WTC11 (cell line): ENCODE results near the gene UBXN11. TPM values are rescaled to one million over a fixed set of nuclear protein-coding genes. Genes with fewer than 3 reads are reported as not detected.

Source experiments
- ATAC-seq: fragments of 200-7000 bp; cut with Tn5 transposase; 2 replicates; pipeline ENCODE4 v1.10.0; 2021; ENCODE audit warnings: mild to moderate bottlenecking, moderate library complexity
- CTCF ChIA-PET: fragments of 300-600 bp; sonication (Branson Sonifier 250); formaldehyde crosslinking; loops from one replicate; lab custom pipeline; 2021; ENCODE audit warnings: antibody characterized with exemption; lab: Charles Lee
- POLR2A ChIA-PET: fragments of 350-600 bp; sonication (Branson Sonifier 250); formaldehyde crosslinking; loops from one replicate; lab custom pipeline; 2021; ENCODE audit warnings: antibody characterized with exemption; lab: Charles Lee
- DNase-seq: peaks from one replicate; pipeline ENCODE4 v3.0.0; 2021; ENCODE audit warnings: low spot score
- H3K27ac Mint-ChIP-seq: 2 replicates; pipeline ENCODE4 v1.8.0; 2021; ENCODE audit warnings: mixed read lengths
- H3K27me3 Mint-ChIP-seq: 2 replicates; pipeline ENCODE4 v1.8.0; 2021; ENCODE audit warnings: low read depth, mild to moderate bottlenecking, moderate library complexity, mixed read lengths
- H3K36me3 Mint-ChIP-seq: 2 replicates; pipeline ENCODE4 v1.8.0; 2021; ENCODE audit warnings: mixed read lengths
- H3K4me1 Mint-ChIP-seq: 2 replicates; pipeline ENCODE4 v1.8.0; 2022; ENCODE audit warnings: mixed read lengths
- H3K4me3 Mint-ChIP-seq: 2 replicates; pipeline ENCODE4 v1.8.0; 2021; ENCODE audit warnings: mild to moderate bottlenecking, moderate library complexity, mixed read lengths
- H3K9me3 Mint-ChIP-seq: 2 replicates; pipeline ENCODE4 v1.8.0; 2021; ENCODE audit warnings: mixed read lengths
- ATF1 ChIP-seq: sonication (generic); formaldehyde crosslinking; IDR thresholded peaks from 2 replicates; pipeline ENCODE4 v1.8.1; 2023; ENCODE audit warnings: mild to moderate bottlenecking, moderate library complexity, missing genetic modification reagents
- CBFB ChIP-seq: sonication (generic); formaldehyde crosslinking; IDR thresholded peaks from 2 replicates; pipeline ENCODE4 v1.8.1; 2022; ENCODE audit warnings: mild to moderate bottlenecking, low read depth, missing genetic modification reagents
- CREB1 ChIP-seq: sonication (generic); formaldehyde crosslinking; IDR thresholded peaks from 2 replicates; pipeline ENCODE4 v1.8.0; 2023; ENCODE audit warnings: mild to moderate bottlenecking, missing genetic modification reagents
- FOXP1 ChIP-seq: sonication (generic); formaldehyde crosslinking; IDR thresholded peaks from 2 replicates; pipeline ENCODE4 v1.8.0; 2022; ENCODE audit warnings: missing genetic modification reagents, mild to moderate bottlenecking, moderate library complexity, borderline replicate concordance
- RORB ChIP-seq: fragments of 250-450 bp; sonication (Bioruptor Pico); IDR thresholded peaks from 2 replicates; pipeline ENCODE4 v1.9.0; 2021; ENCODE audit warnings: mild to moderate bottlenecking
- ZNF121 ChIP-seq: sonication (generic); formaldehyde crosslinking; IDR thresholded peaks from 2 replicates; pipeline ENCODE4 v1.8.0; 2023; ENCODE audit warnings: missing genetic modification reagents
- total RNA-seq: library from RNA; stranded (reverse); gene quantifications from 3 replicates; pipeline ENCODE4 v1.2.3, GENCODE V29; 2021
- TF ChIP-seq, protein P1 (sequence below): sonication (generic); formaldehyde crosslinking; IDR thresholded peaks from 2 replicates; pipeline ENCODE4 v1.8.0; 2023; ENCODE audit warnings: mild to moderate bottlenecking, missing genetic modification reagents
- TF ChIP-seq, protein P2 (sequence below): sonication (generic); formaldehyde crosslinking; conservative IDR thresholded peaks from 2 replicates; pipeline ENCODE4 v1.8.1; 2023; ENCODE audit warnings: mild to moderate bottlenecking, low read depth, missing genetic modification reagents, moderate library complexity
- TF ChIP-seq, protein P3 (sequence below): fragments of 250-450 bp; sonication (Bioruptor Pico); IDR thresholded peaks from 2 replicates; pipeline ENCODE4 v2.1.2; 2022; ENCODE audit warnings: mild to moderate bottlenecking, moderate library complexity
- TF ChIP-seq, protein P4 (sequence below): sonication (generic); formaldehyde crosslinking; IDR thresholded peaks from 2 replicates; pipeline ENCODE4 v1.8.0; 2022; ENCODE audit warnings: mild to moderate bottlenecking, missing genetic modification reagents
- TF ChIP-seq, protein P5 (sequence below): sonication (generic); formaldehyde crosslinking; IDR thresholded peaks from 2 replicates; pipeline ENCODE4 v1.8.1; 2023; ENCODE audit warnings: mild to moderate bottlenecking, missing genetic modification reagents, moderate library complexity
- TF ChIP-seq, protein P6 (sequence below): fragments of 200-600 bp; IDR thresholded peaks from 2 replicates; pipeline ENCODE4 v1.8.0; 2022; ENCODE audit warnings: antibody characterized with exemption
- TF ChIP-seq, protein P7 (sequence below): sonication (generic); formaldehyde crosslinking; IDR thresholded peaks from 2 replicates; pipeline ENCODE4 v1.8.1; 2022; ENCODE audit warnings: low read depth, mild to moderate bottlenecking, moderate library complexity, missing genetic modification reagents, borderline replicate concordance
- TF ChIP-seq, protein P8 (sequence below): sonication (generic); formaldehyde crosslinking; conservative IDR thresholded peaks from 2 replicates; pipeline ENCODE4 v1.8.1; 2022; ENCODE audit warnings: mild to moderate bottlenecking, missing genetic modification reagents

Gene UBXN11
- total RNA-seq, 1 experiment from 2014 or later = 14.1 TPM

DNA sequence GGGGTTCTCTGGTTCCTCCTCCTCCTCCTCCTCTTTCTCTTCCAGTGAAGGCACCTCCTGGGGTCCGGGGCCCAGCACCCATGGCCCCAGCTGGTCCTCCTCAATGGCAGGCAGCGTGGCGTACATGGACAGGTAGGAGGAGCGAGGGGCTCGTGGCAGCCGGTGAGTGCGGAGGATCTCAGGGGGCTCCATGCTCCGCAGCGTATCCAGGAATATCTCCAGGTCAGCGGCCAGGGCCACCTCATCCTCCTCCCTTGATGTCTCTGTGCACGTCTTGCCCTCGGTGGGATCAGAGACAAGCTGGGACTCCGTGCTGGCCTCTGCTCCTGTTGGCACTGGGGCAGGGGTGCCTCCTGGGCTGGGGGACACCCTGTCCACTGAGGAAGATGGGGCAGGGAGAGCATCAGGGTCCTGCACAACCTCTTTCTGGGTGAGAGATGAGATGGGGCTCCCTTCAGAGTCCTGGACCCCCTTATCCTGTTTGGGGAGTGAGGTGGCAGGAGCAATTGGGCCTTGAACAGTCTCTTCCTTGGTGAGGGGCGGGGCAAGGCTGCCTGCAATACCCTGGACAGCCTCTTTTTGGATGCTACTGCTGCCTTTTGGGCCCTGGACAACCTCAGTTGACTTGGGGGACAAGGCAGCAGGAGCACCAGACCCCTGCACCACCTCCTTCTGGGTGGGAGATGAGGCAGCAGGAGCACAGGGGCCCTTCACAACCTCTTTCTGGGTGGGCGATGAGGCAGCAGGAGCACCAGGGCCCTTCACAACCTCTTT lies 37.9 kb upstream of the UBXN11 start:
- Mint-ChIP-seq H3K27ac (no peak overlapping the region), H3K27me3 (no peaks in the 10 kb centered on the region), H3K9me3 (no peaks in the 10 kb centered on the region), H3K36me3 (no peaks in the 10 kb centered on the region), H3K4me1 (peaks cover 3% of the 10 kb centered on the region; the same call in 1 of the 2 replicates), H3K4me3 (no peak overlapping the region)
- ChIA-PET CTCF (interaction anchor here (0.5 to 1.2 kb wide), 2 partner anchors 76 to 111 kb away, joined by 3 read pairs; no protein-coding TSS in a partner anchor), POLR2A (no interaction called here)
- TF ChIP-seq, protein P1, sequence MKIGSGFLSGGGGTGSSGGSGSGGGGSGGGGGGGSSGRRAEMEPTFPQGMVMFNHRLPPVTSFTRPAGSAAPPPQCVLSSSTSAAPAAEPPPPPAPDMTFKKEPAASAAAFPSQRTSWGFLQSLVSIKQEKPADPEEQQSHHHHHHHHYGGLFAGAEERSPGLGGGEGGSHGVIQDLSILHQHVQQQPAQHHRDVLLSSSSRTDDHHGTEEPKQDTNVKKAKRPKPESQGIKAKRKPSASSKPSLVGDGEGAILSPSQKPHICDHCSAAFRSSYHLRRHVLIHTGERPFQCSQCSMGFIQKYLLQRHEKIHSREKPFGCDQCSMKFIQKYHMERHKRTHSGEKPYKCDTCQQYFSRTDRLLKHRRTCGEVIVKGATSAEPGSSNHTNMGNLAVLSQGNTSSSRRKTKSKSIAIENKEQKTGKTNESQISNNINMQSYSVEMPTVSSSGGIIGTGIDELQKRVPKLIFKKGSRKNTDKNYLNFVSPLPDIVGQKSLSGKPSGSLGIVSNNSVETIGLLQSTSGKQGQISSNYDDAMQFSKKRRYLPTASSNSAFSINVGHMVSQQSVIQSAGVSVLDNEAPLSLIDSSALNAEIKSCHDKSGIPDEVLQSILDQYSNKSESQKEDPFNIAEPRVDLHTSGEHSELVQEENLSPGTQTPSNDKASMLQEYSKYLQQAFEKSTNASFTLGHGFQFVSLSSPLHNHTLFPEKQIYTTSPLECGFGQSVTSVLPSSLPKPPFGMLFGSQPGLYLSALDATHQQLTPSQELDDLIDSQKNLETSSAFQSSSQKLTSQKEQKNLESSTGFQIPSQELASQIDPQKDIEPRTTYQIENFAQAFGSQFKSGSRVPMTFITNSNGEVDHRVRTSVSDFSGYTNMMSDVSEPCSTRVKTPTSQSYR (CRISPR knock-in tag) = no peak
- TF ChIP-seq, protein P2, sequence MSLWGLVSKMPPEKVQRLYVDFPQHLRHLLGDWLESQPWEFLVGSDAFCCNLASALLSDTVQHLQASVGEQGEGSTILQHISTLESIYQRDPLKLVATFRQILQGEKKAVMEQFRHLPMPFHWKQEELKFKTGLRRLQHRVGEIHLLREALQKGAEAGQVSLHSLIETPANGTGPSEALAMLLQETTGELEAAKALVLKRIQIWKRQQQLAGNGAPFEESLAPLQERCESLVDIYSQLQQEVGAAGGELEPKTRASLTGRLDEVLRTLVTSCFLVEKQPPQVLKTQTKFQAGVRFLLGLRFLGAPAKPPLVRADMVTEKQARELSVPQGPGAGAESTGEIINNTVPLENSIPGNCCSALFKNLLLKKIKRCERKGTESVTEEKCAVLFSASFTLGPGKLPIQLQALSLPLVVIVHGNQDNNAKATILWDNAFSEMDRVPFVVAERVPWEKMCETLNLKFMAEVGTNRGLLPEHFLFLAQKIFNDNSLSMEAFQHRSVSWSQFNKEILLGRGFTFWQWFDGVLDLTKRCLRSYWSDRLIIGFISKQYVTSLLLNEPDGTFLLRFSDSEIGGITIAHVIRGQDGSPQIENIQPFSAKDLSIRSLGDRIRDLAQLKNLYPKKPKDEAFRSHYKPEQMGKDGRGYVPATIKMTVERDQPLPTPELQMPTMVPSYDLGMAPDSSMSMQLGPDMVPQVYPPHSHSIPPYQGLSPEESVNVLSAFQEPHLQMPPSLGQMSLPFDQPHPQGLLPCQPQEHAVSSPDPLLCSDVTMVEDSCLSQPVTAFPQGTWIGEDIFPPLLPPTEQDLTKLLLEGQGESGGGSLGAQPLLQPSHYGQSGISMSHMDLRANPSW = no peak
- TF ChIP-seq RORB (CRISPR knock-in tag) (no peak), ZNF121 (no peak), CREB1 (CRISPR knock-in tag) (no peak), FOXP1 (CRISPR knock-in tag) (no peak), ATF1 (CRISPR knock-in tag) (no peak), CBFB (CRISPR knock-in tag) (no peak)
- TF ChIP-seq, protein P3, sequence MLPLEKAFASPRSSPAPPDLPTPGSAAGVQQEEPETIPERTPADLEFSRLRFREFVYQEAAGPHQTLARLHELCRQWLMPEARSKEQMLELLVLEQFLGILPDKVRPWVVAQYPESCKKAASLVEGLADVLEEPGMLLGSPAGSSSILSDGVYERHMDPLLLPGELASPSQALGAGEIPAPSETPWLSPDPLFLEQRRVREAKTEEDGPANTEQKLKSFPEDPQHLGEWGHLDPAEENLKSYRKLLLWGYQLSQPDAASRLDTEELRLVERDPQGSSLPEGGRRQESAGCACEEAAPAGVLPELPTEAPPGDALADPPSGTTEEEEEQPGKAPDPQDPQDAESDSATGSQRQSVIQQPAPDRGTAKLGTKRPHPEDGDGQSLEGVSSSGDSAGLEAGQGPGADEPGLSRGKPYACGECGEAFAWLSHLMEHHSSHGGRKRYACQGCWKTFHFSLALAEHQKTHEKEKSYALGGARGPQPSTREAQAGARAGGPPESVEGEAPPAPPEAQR = no peak
- TF ChIP-seq, protein P4, sequence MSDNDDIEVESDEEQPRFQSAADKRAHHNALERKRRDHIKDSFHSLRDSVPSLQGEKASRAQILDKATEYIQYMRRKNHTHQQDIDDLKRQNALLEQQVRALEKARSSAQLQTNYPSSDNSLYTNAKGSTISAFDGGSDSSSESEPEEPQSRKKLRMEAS (CRISPR knock-in tag) = no peak
- TF ChIP-seq, protein P5, sequence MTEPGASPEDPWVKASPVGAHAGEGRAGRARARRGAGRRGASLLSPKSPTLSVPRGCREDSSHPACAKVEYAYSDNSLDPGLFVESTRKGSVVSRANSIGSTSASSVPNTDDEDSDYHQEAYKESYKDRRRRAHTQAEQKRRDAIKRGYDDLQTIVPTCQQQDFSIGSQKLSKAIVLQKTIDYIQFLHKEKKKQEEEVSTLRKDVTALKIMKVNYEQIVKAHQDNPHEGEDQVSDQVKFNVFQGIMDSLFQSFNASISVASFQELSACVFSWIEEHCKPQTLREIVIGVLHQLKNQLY (CRISPR knock-in tag) = no peak
- TF ChIP-seq, protein P6, sequence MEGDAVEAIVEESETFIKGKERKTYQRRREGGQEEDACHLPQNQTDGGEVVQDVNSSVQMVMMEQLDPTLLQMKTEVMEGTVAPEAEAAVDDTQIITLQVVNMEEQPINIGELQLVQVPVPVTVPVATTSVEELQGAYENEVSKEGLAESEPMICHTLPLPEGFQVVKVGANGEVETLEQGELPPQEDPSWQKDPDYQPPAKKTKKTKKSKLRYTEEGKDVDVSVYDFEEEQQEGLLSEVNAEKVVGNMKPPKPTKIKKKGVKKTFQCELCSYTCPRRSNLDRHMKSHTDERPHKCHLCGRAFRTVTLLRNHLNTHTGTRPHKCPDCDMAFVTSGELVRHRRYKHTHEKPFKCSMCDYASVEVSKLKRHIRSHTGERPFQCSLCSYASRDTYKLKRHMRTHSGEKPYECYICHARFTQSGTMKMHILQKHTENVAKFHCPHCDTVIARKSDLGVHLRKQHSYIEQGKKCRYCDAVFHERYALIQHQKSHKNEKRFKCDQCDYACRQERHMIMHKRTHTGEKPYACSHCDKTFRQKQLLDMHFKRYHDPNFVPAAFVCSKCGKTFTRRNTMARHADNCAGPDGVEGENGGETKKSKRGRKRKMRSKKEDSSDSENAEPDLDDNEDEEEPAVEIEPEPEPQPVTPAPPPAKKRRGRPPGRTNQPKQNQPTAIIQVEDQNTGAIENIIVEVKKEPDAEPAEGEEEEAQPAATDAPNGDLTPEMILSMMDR = no peak
- TF ChIP-seq, protein P7, sequence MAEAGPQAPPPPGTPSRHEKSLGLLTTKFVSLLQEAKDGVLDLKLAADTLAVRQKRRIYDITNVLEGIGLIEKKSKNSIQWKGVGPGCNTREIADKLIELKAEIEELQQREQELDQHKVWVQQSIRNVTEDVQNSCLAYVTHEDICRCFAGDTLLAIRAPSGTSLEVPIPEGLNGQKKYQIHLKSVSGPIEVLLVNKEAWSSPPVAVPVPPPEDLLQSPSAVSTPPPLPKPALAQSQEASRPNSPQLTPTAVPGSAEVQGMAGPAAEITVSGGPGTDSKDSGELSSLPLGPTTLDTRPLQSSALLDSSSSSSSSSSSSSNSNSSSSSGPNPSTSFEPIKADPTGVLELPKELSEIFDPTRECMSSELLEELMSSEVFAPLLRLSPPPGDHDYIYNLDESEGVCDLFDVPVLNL (CRISPR knock-in tag) = no peak
- TF ChIP-seq, protein P8, sequence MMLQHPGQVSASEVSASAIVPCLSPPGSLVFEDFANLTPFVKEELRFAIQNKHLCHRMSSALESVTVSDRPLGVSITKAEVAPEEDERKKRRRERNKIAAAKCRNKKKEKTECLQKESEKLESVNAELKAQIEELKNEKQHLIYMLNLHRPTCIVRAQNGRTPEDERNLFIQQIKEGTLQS (CRISPR knock-in tag) = no peak
- no peak for DNase-seq
- ATAC-seq = no peak
